DND-41 (cell line): ENCODE measurements around the gene PCED1A.

Experiments used
- EZH2 ChIP-seq: IDR thresholded peaks from 3 replicates; pipeline ENCODE4 v1.6.1; 2012; ENCODE audit warnings: borderline replicate concordance, low read depth, mild to moderate bottlenecking, moderate library complexity, low read length, inconsistent platforms; ENCODE audit not compliant: severe bottlenecking
- TF ChIP-seq, protein P1 (sequence below): IDR thresholded peaks from 2 replicates; pipeline ENCODE4 v1.5.1; 2012; ENCODE audit warnings: borderline replicate concordance, low read length, moderate library complexity, mild to moderate bottlenecking; ENCODE audit not compliant: poor library complexity, severe bottlenecking; ENCODE audit errors: extremely low read depth

DNA sequence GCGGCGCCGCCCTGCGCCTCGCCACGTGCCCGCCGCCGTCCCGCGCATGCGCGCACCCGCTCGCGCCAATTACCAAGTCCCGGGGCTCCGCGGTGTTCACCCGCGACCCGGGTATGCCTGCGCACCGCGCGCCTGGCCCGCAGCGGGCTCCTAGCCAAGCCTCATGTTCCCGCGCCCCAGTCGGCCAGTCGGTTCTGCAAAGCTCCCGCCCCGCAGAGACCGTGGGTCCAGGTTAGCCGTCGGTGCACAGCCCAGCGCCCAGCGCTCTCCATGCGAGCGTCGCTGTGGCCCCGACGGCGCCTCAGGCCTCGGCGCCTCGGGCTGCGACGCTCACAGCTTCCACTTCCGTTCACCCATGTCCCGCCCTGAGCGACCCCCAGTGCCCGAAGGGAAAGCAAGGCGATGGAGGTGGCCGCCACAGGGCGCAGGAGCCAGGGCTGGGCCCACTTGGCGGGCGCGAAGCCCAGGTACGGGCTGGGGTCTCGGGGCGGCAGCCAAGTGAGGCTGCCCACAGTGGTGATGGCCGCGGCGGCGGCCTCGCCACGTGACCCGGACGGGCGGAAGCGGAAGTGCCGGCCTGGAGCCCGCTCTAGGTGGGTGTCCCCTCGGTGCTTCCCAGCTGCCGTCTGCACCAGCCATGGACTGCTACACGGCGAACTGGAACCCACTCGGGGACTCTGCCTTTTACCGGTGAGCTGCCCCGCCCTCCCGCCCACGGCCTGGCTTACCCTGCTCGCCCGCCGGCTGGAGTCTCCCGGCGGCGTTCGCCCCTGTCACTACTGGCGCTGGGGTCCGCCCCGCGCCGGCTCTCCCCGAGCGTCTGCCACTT is at the start of gene PCED1A, which contains the start of gene VPS16:
- TF ChIP-seq, protein P1, sequence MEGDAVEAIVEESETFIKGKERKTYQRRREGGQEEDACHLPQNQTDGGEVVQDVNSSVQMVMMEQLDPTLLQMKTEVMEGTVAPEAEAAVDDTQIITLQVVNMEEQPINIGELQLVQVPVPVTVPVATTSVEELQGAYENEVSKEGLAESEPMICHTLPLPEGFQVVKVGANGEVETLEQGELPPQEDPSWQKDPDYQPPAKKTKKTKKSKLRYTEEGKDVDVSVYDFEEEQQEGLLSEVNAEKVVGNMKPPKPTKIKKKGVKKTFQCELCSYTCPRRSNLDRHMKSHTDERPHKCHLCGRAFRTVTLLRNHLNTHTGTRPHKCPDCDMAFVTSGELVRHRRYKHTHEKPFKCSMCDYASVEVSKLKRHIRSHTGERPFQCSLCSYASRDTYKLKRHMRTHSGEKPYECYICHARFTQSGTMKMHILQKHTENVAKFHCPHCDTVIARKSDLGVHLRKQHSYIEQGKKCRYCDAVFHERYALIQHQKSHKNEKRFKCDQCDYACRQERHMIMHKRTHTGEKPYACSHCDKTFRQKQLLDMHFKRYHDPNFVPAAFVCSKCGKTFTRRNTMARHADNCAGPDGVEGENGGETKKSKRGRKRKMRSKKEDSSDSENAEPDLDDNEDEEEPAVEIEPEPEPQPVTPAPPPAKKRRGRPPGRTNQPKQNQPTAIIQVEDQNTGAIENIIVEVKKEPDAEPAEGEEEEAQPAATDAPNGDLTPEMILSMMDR = no peak
- no peak for TF ChIP-seq EZH2
